DND-41 (cell line): ENCODE data around the gene HTATSF1.

Source experiments
- ATAC-seq: fragments of 200-7000 bp; cut with Tn5 transposase; 3 replicates; pipeline ENCODE4 v1.9.1; 2021; ENCODE audit warnings: low read depth; ENCODE audit not compliant: insufficient read depth
- DNase-seq: peaks from one replicate; pipeline ENCODE4 v3.0.0-alpha.2; 2020
- H2AFZ ChIP-seq: 2 replicates; pipeline ENCODE4 v1.6.0; 2012; ENCODE audit warnings: low read depth, low read length
- H3K27ac ChIP-seq: 2 replicates; pipeline ENCODE4 v1.5.1; 2012; ENCODE audit warnings: low read length, inconsistent platforms
- H3K27me3 ChIP-seq: fragments of 200-600 bp; sonication (generic); 2 replicates; pipeline ENCODE4 v1.6.0; 2012; ENCODE audit warnings: low read length, mild to moderate bottlenecking, inconsistent platforms; ENCODE audit not compliant: insufficient read depth, poor library complexity
- H3K36me3 ChIP-seq: 2 replicates; pipeline ENCODE4 v1.5.1; 2012; ENCODE audit warnings: low read length, inconsistent platforms; ENCODE audit not compliant: insufficient read depth
- H3K4me1 ChIP-seq: 2 replicates; pipeline ENCODE4 v1.5.1; 2012; ENCODE audit warnings: mild to moderate bottlenecking, low read length; ENCODE audit not compliant: insufficient read depth
- H3K4me2 ChIP-seq: 2 replicates; pipeline ENCODE4 v1.6.0; 2012; ENCODE audit warnings: mild to moderate bottlenecking, moderate library complexity, low read length, inconsistent platforms; ENCODE audit not compliant: insufficient read depth
- H3K4me3 ChIP-seq, 2 experiments: fragments of 200-600 bp in 1 of 2; shearing (Covaris generic) in 1 of 2; 2 replicates each; pipeline ENCODE4 v1.5.1; 2012 to 2016; ENCODE audit warnings: inconsistent platforms in 2 of 2, low read length in 2 of 2, mild to moderate bottlenecking in 2 of 2, low read depth in 1 of 2, moderate library complexity in 1 of 2
- H3K79me2 ChIP-seq: 2 replicates; pipeline ENCODE4 v1.6.0; 2012; ENCODE audit warnings: low read length, inconsistent platforms; ENCODE audit not compliant: insufficient read depth
- H3K9ac ChIP-seq: 2 replicates; pipeline ENCODE4 v1.6.0; 2012; ENCODE audit warnings: low read depth, mild to moderate bottlenecking, inconsistent platforms, low read length, moderate library complexity
- H3K9me3 ChIP-seq: 2 replicates; pipeline ENCODE4 v1.5.1; 2012; ENCODE audit warnings: low read length, moderate library complexity, mild to moderate bottlenecking, inconsistent platforms; ENCODE audit not compliant: insufficient read depth, severe bottlenecking
- H4K20me1 ChIP-seq: 2 replicates; pipeline ENCODE4 v1.6.0; 2012; ENCODE audit warnings: low read length; ENCODE audit not compliant: insufficient read depth
- EZH2 ChIP-seq: IDR thresholded peaks from 3 replicates; pipeline ENCODE4 v1.6.1; 2012; ENCODE audit warnings: borderline replicate concordance, low read depth, mild to moderate bottlenecking, moderate library complexity, low read length, inconsistent platforms; ENCODE audit not compliant: severe bottlenecking
- TF ChIP-seq, protein P1 (sequence below): IDR thresholded peaks from 2 replicates; pipeline ENCODE4 v1.5.1; 2012; ENCODE audit warnings: borderline replicate concordance, low read length, moderate library complexity, mild to moderate bottlenecking; ENCODE audit not compliant: poor library complexity, severe bottlenecking; ENCODE audit errors: extremely low read depth

The HTATSF1 gene

DNA sequence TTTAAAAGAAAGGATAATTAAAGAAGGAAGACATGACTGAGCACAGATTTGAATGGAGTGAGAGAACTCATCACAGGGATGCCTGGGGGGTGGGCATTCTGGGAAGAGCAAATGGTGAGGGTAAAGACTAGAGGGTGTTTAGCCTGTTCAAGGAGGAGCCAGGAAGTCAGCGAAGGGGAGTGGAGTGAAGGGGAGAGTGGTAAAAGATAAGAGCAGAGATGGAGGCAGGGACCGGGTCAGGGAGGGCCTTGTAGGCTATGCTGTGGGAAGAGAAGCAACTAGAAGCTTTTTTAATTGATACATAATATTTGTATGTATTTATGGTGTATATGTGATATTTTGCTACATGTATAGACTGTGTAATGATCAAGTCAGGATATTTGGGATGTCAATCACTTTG is 32.4 kb downstream of the HTATSF1 start:
- ATAC-seq (peak; percentile 79), DNase-seq (peak; percentile 30)
- H3K9me3 ChIP-seq, result no peaks in the 10 kb centered on the region
- no peak overlapping the region for H3K9ac ChIP-seq
- H3K4me2 ChIP-seq, result no peak overlapping the region
- no peak overlapping the region for H3K27ac ChIP-seq
- H2AFZ ChIP-seq, result no peak overlapping the region
- no peaks in the 10 kb centered on the region for H3K79me2 ChIP-seq
- H3K4me3 ChIP-seq, result no peak overlapping the region
- H3K36me3 ChIP-seq, result no peaks in the 10 kb centered on the region
- H3K4me1 ChIP-seq, result 0 out of 2 replicates have a peak, but pooled peaks cover 3% of the 10 kb centered on the region
- H3K27me3 ChIP-seq, result no peaks in the 10 kb centered on the region
- no peaks in the 10 kb centered on the region for H4K20me1 ChIP-seq
- TF ChIP-seq, protein P1, sequence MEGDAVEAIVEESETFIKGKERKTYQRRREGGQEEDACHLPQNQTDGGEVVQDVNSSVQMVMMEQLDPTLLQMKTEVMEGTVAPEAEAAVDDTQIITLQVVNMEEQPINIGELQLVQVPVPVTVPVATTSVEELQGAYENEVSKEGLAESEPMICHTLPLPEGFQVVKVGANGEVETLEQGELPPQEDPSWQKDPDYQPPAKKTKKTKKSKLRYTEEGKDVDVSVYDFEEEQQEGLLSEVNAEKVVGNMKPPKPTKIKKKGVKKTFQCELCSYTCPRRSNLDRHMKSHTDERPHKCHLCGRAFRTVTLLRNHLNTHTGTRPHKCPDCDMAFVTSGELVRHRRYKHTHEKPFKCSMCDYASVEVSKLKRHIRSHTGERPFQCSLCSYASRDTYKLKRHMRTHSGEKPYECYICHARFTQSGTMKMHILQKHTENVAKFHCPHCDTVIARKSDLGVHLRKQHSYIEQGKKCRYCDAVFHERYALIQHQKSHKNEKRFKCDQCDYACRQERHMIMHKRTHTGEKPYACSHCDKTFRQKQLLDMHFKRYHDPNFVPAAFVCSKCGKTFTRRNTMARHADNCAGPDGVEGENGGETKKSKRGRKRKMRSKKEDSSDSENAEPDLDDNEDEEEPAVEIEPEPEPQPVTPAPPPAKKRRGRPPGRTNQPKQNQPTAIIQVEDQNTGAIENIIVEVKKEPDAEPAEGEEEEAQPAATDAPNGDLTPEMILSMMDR, result no peak
- TF ChIP-seq EZH2, result no peak

DNA sequence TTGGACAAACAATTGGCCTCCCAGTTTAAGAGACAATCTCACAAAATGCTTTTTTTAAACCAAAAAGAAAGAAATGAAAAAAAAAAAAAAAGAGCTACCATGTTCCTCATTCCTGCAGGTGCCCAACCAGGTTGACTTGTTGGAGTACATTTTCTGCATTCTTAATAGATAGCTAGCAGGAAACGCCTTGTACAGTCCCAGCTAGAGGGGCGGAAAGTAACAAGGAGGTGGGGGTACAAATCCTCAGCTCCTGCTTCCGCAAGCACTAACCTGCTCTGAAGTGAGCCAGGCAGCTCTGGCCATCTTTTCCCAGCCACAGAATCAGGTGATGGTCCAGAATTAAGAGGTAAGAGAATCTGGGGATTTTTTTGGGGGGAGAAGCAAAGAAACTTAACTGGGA is 34.6 kb downstream of the HTATSF1 start, which contains the start of gene VGLL1:
Gene VGLL1 (plus strand): TSS at position 265 of the 400 bp plus-strand sequence. CDS start 3,806 bp downstream, outside the sequence.
- no peak within 1 kb of the TSS for H2AFZ ChIP-seq
- no peak within 1 kb of the TSS for H3K4me3 ChIP-seq
- no peaks in the 10 kb centered on the region for H3K27me3 ChIP-seq
- no peak for ATAC-seq
- DNase-seq, result no peak
- H3K9me3 ChIP-seq, result no peaks in the 10 kb centered on the region
- no peak within 1 kb of the TSS for H3K9ac ChIP-seq
- TF ChIP-seq, protein P1, result no peak
- no peak for TF ChIP-seq EZH2
- 0 out of 2 replicates have a peak, but pooled peaks cover 3% of the 10 kb centered on the region for H3K4me1 ChIP-seq
- H3K27ac ChIP-seq, result no peak within 1 kb of the TSS
- no peak within 1 kb of the TSS for H3K4me2 ChIP-seq
- no peaks in the 10 kb centered on the region for H3K36me3 ChIP-seq
- no peaks in the 10 kb centered on the region for H4K20me1 ChIP-seq
- no peaks in the 10 kb centered on the region for H3K79me2 ChIP-seq

- Histone ChIP-seq H3K9ac (no peak overlapping the region), H3K4me2 (no peak overlapping the region), H3K79me2 (no peaks in the 10 kb centered on the region), H3K9me3 (no peaks in the 10 kb centered on the region), H3K4me1 (0 out of 2 replicates have a peak, but pooled peaks cover 3% of the 10 kb centered on the region), H2AFZ (no peak overlapping the region), H3K36me3 (no peaks in the 10 kb centered on the region), H3K27me3 (no peaks in the 10 kb centered on the region), H3K4me3 (no peak overlapping the region), H4K20me1 (no peaks in the 10 kb centered on the region), H3K27ac (no peak overlapping the region)
- no peak for DNase-seq
- TF ChIP-seq EZH2, result no peak
- TF ChIP-seq, protein P1, result no peak
- no peak for ATAC-seq
Observed at GRCh38 chrX:136534131-136534530, 36.7 kb downstream of the HTATSF1 start.

DNA sequence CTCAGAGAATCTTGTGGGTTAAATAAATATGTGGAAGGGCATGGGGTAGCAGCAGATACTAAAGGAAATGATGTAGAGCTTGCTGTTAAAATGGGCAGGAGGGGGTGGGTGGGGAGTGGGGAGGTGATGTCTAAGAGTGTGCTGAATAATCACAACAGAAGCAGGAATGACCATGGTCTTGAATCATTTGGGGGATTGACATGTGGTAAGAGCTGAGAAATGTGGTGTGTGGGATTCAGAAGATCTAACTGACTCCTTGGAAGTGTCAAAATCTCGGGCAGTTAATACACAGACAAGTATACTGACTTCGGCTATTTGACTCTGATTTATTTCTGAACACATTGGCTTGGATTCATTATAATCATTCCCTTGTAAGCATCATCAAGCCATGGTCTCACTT is 41.4 kb downstream of the HTATSF1 start:
- Histone ChIP-seq H4K20me1 (no peaks in the 10 kb centered on the region), H3K4me1 (no peaks in the 10 kb centered on the region), H3K27me3 (no peaks in the 10 kb centered on the region), H3K4me3 (no peak overlapping the region), H2AFZ (no peak overlapping the region), H3K9me3 (no peaks in the 10 kb centered on the region), H3K4me2 (no peak overlapping the region), H3K9ac (no peak overlapping the region), H3K36me3 (no peaks in the 10 kb centered on the region), H3K27ac (no peak overlapping the region), H3K79me2 (no peaks in the 10 kb centered on the region)
- ATAC-seq (no peak), DNase-seq (no peak)
- no peak for TF ChIP-seq EZH2
- TF ChIP-seq, protein P1, result no peak
